Endothelial cell of hepatic sinusoid (primary cell): ENCODE results near the gene NEDD9.

Source experiments
- in situ Hi-C: cut with HindIII; loops from 2 replicates; pipeline ENCODE4 v1.10.0; 2017; ENCODE audit warnings: low sequenced_read_pairs

The NEDD9 gene

DNA sequence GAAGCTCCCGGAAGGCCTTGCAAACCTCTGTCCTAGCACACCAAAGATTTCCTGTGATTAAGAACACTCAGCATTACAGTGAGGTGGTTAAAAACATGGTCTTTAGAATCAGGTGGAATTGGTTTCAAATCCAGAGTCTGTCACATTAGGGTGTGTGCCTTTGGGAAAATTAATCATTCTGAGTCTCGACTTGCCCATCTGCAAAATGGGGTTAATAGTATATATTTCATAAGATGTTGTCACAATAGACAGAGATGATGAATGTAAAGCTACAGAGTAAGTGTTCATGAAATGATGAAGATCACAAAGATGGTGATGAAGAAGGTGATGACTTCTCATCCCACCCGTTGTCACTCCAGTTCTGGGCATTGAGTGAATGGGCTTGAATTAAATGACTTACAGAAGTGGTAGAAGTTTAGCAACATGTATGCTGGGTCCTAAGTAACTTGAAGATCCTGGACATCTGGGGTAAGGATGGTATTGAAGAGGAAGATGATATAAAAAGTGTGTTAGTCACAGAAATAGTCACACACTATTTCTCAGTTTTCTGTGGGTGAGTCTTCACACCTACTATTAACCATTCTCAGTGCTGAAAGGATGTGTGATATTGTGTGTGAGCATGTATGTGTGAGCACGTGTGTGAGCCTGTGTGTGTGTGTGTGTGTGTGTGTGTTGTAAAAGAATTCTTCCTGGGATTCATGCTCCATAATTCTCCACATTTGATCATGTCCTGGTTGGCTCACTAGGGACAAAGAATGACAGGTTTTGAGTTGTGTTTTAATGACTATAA lies 28.0 kb upstream of the NEDD9 start:
- in situ Hi-C loops: no loop called here

DNA sequence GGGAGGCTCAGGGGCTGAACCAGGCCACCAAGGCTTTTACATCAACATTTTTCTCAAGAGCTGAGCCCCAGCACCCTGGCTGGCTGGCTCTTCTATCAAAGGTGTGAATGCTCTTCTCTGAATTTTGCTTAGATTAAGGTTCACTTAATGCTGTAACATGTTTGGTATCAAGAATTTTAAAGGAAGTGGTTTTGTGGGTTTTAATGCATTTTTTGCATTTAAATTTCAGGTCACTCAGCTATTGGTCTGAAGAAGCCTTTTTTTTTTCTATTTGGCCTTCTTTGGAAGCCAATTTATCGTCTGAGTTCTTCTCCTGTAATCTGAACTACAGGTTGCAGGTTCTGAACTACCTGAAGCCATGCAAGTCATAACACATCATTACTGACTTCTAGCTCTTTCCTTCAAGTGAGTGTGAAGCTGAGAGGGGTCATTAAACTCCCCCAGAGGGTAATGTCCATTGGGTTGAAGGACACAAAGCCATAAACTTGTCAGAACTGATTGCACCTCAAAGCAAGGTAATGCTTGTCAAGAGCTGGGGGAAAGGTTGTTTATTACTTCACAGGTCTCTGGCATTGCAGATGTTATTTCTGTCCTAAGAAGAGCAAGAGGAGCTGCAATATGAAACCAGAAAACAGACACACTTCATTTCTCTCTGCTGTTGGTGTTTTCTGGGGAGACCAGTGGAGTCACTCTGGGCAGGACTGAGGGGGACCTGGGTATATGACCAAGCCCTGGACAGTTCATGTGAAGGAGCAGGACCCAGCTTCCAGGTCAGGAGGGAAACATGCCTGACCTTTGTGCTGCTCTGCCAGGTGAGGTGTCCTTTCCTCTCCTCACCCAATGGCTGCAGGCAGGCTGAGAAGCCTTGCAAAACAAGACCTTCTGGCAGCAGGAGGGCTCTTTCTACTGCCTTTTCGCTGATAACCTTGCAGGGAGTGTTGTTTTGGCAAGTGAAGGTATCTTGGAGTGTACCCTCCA lies 26.1 kb upstream of the NEDD9 start:
- in situ Hi-C loops: no loop called here

DNA sequence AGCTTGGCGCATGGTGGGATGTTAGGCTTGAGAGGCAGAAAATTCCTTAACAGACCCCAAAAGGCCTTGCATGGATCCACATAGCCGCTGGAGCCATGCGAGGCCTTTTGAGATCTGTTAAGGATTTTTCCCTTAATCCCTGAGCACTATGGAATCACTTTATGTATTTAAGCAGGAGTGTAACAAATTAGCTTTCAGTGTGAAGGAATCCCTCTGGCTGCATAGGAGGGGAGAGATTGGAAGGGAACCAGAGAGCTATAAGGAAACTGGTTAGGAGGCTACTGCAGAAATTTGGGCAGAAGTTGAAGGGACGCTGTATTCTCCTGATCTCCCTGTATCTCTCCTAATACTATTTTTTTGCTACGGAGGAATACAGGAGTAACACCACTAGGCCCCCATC lies 23.1 kb upstream of the NEDD9 start:
- in situ Hi-C loops: no loop called here

DNA sequence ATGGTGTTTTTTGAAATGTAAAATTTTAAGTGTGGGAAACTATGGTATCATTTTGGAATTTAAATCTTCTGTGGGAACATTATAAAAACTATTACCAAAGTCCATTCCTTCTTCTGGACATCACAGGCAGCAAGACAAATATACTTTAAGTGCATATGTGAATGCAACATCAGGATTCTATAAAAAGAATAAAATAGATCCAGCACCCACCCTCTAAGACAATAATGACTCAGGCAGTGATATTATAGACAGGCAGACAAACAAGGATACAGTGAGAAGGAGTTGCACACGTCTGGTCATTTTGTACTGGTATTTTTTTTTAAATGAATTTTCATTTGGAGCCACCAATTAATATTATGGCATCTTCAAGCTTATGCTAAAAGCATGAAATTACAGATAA lies 21.1 kb upstream of the NEDD9 start:
- in situ Hi-C loops: no loop called here

DNA sequence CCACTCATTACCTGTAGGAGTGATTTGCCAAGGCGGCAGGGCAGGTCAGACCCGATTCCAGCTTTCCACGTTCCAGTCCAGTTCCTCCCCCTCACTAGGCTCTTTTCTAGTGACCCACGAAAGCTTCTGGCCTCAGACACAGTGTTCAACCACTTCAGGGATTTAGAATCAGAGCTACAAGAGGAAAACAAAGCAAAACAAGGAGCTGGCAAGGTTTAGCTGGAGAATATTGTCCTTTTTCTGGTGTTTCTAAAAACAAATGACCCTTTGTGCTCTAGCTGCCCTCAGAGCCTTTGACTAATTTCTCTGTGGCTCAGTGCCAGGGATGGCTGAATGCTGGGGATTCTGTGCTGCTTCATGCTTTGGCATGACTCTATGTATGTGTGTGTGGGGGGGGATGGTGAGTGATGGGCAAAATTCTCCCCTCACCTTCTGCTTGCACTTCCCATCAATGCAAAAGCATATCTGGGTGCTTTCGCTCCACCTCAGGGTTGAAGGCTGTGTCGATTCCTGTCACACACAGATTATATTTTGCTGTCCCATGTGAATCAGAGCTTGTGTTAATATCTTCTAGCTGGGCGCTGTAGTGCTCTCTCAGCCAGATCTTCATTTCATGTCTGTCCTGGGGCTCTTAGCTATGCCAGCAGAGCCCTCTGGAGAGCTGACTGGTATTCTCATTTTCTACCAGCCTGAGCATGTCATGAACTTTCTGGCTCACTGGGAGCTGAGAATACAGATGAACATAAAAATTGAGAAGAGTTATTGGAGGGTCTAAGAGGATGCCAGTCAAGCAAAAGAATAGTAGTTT lies 19.3 kb upstream of the NEDD9 start:
- in situ Hi-C loops: no loop called here

DNA sequence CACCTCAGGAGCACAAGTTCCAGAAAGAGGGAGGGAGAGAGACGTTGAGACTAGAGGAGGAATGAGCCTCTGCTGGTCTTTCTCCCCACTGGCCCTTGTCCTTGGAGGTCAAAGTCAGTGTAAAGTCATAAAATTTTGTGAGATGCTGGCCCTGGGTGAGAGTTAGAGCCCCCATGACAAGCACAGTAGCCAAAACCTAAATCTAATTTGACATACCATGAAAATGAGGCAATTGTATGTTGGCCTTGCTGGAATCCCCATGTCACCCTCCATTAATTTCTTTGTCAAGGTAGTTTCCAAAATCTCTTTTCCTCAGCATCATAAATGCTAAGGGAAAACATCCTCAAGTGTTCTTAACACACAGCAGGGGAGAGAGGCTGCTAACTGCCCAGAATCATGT lies 17.6 kb upstream of the NEDD9 start:
- in situ Hi-C loops: no loop called here

DNA sequence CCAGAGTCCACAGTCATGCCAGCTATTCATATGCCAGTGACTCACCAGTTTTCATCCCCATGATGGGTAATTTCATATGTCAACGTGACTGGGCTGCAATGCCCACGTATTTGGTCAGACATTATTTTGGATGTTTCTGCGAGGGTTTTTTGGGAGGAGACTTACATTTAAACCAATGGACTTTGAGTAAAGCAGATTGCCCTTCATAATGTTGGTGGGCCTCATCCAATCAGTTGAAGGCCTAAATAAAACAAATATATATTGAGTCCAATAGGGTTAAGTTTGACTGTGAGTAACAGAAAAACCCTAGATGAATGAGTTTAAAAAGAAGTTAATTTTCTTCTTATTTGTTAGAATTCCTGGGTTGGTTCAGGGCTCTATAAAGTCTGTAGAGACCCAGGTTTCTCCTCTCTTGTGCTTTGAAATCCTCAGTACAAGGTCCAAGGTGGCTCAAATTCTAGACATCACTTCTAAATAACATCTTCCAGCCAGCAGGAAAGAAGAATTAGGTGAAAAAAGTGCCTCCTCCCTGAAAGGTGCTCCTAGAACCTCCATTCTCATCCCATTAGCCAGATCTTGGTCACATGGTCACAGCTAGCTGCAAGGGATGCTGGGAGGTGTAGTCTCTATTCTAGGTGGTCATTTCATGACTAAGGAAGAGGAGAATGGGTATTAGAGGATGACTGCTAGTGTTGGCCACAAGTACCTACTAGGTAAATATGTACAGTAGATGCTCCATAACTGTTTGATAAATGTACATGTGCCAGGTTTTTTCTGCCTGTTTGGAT lies 16.7 kb upstream of the NEDD9 start:
- in situ Hi-C loops: no loop called here

DNA sequence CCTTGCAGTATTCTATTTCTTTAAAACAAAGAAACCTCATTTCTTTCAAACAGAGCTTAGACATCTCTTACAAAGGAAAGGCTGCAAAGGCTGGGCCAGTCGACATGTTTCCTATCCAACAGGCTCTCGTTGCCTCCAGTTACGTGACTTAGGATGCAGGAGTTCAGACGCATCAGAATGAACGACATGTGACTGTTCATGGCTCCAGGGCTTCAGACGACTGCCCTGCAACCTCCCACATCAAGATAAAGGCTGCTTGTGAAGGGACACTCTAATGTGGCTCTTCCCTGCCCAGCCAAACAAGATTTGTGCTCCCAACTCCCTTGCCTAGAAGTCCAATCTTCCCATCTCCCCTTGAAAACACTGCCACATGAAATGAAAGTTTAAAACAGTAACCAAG lies 14.3 kb upstream of the NEDD9 start:
- in situ Hi-C loops: no loop called here

DNA sequence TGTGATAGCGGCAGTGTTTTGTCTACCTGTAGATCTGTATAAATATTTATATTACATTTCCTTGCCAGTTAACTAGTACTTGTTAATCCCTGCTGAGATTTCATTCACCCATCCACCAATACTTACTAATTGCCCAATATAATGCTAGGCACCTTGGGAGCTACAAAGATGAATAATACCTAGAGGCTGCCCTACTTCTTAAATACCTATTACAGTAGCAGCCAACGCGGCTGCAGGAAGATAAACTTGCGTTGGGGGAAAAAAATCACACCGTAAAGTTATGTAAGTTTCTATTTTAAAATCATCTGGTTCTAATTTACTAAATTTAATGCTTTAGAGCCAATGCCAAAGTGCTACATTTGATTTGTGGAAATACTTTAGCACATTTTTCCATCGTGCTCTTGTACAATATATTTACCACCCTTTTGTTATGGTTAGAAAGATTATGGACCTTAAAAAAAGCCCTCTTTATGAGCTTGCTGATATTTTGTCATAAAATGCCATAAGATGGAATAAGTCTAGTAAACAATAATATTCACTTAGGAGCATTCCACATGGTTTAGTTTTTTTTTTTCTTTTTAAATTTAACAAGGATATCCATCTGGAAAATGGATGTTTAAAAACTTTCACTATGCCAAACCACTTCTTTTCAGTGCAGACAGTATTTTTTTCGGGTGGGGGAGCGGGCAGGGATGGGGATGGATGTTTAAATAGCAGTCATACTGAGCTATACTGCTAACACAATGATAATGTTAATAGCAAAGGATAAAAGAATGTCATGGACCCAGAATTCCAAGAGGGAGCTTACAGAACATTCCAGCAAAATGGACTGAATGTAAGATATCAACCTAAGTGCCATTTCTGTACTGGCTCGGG lies 13.2 kb upstream of the NEDD9 start:
- in situ Hi-C loops: no loop called here

DNA sequence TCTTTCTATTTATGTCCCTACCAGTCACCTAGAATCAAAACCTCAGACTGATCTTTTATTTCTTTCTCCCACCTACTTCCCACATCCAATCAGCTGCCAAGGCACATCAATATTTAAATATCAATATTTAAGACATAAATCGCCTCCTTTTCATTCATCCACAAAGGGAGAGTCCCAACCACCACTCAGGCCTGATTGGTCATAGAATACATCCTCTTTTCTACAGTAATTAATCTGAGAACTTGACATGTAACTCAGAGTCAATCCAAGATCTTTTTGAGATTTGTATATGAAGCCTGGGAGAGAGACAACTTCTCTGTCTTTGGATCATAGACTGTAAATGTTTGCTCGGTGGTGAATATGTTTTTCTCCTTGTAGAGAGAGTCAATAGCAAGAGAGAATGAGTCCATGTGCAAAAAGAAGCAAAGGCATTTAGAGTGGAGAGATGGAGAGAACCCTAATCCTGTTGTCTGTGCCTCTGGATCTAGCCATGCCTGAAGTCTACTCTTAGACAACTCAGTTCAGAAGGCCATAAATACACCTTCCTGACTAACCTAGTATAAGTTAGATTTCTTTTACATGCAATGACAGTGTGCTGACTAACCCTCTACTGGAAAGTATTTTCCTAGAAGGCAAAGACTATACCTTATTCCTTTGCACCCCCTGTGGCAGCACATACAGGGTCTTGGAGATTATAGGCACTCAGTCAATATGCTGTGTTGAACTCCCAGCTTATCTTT lies 12.1 kb upstream of the NEDD9 start:
- in situ Hi-C loops: no loop called here

DNA sequence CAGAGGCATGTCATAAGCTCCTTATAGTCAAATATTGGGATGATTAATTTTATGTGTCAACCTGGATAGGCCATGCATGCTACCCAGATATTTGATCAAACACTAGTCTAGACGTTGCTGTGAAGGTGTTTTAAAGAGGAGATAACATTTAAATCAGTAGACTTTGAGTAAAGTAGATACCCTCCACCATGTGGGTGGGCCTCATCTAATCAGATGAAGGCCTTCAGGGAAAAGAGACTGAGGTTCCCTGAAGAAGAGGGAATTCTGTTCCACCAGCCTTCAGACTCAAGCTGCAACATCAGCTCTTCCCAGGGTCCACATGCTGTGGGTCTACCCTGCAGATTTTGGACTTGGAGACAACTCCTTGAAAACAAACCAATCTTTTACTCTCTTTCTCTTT lies 11.4 kb upstream of the NEDD9 start:
- in situ Hi-C loops: no loop called here

DNA sequence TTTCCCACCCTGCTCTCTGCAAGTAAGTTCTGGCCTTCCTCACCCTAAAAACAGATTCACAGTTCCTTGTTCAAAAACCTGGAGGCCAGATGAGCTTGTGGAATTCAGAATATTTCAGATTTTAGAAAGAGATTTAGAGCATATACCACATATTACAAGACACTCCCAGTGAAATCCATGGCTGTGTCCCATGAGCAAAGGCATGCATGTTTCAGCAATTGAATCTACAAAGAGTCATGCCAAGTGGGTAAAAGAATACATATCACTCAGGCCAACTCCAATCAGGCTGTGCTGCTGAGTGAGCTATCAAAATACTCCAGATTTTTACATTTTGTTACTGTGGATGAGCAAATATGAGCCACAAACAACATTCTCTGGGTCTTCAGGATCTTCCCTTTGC lies 10.2 kb upstream of the NEDD9 start:
- in situ Hi-C loops: no loop called here

DNA sequence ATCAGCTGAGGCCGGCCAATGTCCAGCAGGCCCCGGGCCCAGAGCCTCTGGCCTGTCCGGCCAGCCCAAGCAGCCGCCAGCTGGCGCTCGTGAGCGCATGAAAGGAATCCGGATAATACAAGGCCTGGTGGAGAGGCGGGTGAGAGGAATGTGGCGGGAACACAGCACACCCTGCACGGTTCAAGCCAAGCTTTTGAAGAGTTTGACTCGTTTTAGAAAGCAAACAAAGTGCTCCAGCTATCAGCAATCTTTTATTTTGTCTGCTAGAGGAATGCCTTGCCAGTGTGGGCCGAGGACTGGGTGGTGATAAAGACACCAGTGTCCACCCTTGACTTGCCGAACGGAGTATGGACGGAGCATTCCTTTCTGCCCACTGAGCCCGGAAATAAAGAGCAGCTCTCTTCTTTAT lies 9.3 kb upstream of the NEDD9 start:
- in situ Hi-C loops: no loop called here

DNA sequence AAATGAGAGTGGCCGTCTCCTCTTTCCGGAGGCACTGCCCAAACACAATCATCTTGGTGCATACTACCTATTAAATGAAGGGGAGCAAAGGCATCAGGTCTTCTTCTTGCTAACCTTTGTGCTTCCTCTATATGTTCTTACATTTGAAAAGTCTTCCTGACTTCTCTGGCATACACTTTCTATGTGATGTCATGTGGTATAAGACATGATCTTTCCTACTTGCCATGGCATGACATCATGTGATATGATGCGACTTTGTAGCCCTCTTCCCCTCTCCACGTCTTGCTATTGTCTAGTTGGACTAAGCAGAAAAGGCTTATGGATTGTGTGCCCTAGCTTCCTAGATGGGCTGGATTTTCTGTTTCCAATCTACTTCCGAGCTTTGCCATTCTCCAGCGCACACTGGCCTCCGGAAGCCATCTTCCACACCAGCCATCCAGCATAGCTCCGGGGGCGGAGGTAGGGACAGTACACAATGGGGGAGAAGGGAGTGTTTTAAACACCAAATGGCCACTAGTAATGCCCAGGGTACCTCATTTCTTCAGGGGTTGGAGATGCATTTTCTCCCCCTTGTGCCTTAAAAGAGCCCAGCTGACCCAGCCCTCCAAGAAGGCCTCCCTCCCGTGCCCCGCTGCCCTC lies 8.8 kb upstream of the NEDD9 start:
- in situ Hi-C loops: no loop called here

DNA sequence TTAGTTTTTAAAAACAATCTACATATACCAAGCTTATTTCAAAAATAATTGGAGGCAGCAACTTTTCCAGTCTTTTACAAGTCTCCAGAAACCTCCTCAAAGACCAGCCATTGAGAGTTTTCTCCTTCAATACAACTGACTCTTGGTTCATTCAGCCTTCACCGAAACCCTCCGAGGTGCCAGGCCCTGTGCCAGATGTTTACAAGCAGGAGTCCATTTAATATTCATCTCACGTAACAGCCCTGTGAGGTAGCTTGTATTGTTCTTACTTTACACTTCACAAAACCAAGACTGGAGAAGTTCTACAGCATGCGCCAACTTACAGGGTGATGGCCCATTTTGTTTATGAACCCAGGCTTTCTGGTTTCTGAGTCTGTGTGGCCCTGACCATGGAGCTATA lies 5.5 kb upstream of the NEDD9 start:
- in situ Hi-C loops: no loop called here

DNA sequence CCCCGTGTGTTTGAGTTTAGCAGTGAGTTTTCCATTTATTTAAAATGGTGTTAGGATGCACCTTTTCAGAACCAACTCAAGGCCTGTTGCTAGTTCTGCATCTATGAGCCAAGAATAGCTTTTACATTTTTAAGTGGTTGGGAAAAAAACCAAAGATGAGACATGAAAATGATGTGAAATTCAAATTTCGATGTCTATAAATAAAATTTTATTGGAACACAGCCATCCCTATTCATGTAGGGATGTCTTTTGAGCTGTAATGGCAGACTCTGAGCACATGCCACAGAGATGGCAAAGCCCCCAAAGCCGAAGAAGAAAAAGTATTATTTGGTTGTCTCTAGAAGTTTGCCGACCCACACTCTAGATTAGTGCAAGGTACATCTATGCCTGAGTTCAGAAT lies 5.0 kb upstream of the NEDD9 start:
- in situ Hi-C loops: no loop called here

DNA sequence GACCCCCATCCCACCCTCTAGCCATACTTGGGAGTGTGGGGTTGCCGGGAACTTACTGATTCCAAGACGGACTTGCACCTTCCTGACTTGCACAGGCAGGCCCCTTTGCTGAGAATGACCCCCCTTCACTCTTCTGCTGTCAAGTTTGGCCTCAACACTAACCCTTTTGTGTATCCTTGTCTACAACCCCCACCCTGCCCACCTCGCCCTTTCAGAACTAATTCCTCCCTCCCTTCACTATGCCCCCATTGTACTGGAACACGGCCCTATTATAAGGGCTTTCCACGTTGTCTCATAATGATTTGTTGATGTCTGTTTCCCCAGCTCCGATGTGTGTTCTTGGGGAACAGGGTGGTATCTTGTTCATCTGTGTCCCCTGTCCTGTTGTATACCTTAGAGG lies 4.4 kb upstream of the NEDD9 start:
- in situ Hi-C loops: no loop called here

DNA sequence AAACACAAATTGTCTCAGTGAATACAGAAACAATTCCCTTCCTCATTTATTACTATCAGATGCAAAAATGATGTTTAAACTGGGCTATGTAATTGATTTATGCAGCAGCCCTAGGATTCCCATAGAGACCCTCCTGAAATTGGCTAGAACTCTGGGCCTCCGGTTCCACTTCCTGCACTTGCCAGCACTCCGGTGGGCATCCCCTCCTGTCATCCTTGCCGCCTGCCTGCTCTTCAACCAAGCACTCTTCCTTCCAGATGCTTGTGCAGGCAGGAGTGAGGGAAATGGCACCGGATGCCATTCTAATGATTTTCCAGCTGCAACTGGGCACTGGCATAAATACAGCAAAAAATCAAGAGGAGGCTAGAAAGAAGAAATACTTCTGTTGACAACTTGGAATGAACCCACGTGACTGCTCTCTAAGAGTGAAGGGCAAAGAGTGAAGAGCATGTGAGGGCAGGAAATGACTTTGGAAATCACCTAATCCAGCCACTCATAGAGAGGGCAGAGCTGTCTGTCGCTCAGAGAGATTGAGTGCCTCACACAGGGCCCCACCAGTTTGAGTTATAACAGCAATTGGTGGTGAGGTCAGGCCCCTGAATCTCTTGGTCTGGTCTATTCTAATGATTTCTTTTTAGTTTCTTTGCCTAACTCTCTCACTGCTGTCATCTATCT lies 3.7 kb upstream of the NEDD9 start:
- in situ Hi-C loops: no loop called here
